ENCODE results near the gene FOXP1.

GRCh38 chr3:71226565-71227269 is 356.8 kb downstream of the FOXP1 start:
- no peak for TF ChIP-seq CTCF (IDR thresholded peaks at IDR 0.05)
- TF ChIP-seq EP300 (IDR thresholded peaks at IDR 0.05) = no peak
